Measurements from ENCODE around the gene PIGT.

PIGT gene

GRCh38 chr20:45402946-45403345 lies 13.0 kb upstream of the PIGT start:
- no peak for DNase-seq

DNA sequence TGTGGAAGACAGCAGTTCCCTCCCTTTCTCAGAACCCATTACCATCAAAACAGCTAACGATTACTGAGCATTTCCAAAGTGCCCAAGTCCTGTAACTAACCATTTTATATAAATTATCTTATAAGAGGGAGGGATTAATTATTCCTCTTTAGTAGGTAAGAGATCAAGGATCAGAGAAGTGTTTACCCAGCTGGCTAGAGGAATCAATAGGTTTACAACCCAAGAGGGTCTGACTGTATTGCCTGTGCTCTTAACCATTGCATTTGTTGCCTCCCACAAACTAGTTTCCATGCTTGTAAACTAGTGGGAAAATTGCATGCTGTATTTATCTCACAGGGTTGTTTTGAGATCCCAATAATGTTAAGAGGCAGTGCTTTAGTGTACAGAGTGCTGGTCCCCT lies 11.5 kb upstream of the PIGT start:
- no peak for DNase-seq

DNA sequence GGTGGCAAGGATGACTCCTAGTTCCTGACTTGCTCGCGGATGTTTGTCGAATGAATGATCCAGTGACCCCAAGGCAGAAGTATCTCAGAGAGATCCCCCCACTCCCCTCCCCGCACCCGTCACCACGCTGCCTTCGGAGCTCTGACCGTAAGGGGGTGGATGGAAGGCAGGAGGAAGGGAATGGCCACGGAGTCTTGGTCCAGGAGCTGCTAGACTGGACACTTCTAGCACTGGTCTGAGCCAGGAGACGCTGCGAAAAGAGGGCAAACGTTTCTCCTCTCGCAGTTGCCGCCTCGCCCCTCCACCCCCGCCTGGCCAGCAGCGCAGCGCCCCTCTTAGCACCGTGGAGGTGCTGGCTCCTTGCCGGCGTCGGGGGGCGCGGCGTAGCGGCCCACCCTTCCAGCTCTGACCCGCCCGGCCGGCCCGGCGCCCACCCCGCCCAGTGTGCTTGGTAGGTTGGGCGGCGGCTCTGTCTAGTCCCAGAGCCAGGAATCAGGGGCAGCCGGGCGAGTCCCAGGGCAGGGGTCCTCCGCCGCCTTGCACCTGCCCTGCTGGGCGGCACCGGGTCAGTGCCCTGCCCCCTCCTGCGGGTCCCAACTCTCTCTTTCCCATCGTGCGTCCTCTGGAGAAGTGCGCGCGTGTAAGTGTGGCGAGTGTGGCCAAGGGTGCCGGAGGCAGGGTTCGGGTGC lies 10.2 kb upstream of the PIGT start:
- no peak for DNase-seq

DNA sequence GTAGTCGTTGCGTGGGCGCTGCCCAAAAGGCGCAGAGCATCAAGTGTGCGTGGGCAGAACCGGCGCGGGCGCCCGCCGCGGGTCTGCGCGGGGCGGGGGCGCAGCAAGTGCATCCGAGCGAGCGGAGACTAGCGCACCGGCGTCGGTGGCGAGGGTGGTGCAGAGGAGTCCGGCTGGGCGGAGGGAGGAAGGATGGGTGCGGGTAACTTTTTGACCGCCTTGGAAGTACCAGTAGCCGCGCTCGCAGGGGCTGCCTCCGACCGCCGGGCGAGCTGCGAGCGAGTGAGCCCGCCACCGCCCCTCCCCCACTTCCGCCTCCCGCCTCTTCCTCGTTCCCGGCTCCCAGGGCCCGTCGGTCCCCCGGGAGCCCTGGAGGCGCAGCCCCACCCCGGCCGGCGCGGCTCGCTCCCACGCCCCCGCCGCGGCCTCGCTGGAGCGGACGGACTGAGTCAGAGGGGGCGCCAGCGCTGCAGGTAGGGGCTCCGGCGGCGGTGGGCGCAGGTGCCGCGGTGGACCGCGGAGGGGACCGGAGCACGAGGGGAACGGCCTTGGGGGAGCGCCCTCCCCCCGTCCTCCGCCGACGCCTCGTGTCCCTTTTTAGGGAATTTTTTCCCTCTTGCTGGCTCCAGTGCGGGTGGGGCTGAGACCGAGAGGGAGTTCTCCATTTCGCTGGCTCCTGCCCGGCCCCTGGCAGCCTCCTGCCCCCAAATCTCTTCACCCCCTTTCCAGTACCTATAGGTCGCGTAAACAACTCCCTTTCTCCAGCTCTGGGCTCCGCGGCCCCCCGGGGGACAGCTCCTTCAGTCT lies 9.5 kb upstream of the PIGT start:
- peak; percentile 55 for DNase-seq

DNA sequence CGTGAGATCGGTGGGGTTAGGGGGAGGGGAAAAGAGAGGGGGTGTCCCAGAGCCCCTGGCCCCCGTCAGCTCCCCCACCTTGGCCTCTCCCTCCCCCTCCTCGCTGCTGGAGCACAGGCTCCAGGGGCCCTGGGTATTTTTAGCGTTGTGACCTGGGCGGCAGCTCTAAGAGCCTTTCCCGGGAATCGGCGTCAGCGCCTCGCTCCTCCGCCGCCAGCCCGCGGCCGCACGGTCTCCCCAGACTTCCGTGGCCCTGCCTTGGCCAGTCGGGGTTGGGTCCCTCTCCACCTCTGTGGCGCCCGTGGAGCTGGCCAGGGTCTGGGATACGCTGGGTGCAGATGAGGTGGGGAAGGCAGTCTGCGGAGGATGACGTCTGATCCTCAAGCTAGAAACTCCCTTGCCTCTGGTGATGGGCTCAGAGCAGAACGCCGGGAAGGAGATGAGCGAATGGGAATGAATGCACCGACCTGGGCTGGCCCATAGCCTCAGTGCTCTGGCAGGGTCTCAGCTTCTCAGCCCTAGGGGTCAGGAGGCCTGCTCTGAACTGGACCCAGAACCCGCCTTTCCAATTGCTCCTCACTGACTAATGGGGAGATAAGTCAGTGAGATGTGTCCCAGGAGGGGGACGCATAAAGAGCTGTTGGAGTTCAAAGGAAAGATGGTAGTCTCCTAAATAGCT lies 8.7 kb upstream of the PIGT start:
- no peak for DNase-seq

DNA sequence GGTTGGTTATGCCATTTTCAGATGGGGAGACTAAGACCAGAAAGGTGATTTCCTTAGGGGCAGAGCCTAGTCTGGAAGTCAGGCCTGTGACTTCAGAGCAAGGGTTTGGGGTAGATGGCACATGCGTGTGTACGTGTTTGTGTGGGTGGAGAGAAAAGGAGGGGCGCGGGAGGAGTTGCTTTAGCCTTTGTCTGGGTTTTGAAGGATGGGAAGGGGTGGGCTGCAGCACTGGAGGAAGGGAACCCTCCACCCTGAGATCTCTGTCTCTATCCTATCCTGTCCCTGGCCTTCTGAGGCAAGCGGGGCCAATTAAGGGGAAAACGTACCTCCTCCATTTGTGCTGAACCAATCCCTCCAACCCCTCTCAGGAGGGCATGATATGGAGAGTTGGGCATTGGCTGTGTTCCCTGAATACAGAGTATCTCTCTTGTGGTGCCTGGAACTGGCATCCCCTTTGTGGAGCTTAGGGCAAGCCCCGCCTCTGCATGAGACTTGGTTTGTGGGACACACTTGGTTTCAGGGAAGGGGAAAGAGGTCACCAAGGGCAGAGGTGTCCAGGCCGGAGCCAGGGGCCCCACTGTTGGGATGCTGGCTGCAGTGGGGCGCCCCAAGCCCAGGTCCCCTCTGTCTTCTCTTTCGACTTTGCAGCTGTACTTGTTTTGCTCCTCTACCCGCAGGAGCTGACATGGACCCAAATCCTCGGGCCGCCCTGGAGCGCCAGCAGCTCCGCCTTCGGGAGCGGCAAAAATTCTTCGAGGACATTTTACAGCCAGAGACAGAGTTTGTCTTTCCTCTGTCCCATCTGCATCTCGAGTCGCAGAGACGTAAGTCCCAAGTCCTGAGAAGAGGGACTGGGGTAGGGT lies 7.9 kb upstream of the PIGT start, which contains the start of gene DBNDD2:
DBNDD2 (plus strand) TSS at position 507 of the 863 bp plus-strand sequence; CDS start at position 686, 179 bp downstream.
- DNase-seq, result no peak

GRCh38 chr20:45408646-45409213 lies 7.2 kb upstream of the PIGT start:
- DNase-seq, result no peak

DNA sequence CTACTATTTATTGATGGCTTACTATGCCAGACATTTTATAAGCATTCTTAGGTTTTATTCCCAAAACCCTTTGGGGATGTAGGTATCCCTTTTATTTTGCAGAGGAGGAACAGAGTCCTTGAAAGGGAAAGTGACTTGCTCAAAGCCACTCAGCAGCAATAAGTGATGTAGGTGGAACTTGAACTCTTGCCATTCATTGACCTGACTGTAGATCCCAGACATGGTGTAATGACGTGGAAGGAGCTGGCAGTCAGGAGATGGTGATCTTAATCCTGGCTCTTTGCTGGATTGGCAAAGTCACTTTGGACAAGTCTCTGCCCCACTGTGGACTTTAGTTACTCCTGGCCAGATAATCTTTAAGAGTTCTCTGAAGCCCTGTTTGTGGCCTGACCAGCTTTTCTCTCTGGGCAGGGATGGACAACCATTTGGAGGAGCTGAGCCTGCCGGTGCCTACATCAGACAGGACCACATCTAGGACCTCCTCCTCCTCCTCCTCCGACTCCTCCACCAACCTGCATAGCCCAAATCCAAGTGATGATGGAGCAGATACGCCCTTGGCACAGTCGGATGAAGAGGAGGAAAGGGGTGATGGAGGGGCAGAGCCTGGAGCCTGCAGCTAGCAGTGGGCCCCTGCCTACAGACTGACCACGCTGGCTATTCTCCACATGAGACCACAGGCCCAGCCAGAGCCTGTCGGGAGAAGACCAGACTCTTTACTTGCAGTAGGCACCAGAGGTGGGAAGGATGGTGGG lies 6.2 kb upstream of the PIGT start:
- no peak for DNase-seq

- no peak for DNase-seq
Measured at GRCh38 chr20:45410887-45411286, 5.1 kb upstream of the PIGT start.

DNA sequence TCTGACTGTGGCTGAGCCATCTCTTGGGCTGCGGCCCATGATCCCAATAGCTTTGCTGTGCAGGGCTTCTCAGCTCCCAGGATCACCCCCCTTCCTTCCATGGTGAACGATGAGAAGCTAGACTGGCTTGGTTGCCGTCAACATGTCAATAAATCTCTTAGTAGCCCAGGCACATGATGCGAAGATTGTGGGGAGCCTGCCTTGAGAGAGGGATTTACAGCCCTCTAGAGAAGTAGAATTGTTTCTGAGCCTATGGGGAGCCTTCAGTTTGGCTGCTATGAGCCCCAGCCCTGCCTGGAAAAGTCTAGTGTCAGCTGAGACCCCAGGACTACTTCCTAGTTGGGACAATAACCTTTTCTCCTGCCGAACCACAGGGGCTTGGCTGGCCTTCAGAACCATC lies 3.3 kb upstream of the PIGT start:
- DNase-seq, result no peak

- DNase-seq, result no peak
Measured at GRCh38 chr20:45413479-45413878, 2.5 kb upstream of the PIGT start.

DNA sequence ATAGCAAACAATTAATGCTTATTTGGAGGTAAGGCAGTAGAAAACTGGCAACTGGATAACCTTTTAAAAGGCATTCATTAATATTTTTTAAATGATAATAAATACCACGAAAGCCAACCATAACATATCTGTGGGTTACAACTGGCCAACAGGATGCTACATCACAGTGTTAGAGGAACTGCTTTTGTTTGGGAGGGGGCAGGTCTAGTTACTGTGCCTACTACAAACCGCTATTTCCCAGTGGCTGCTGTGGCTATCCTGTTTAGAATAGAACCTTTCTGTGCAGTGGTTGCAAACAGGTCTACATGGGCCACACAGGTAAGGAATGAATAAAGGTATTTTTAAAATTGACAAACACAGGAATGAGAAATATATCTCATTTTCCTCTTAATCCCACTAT lies 976 bp downstream of the PIGT start:
- no peak for DNase-seq

DNA sequence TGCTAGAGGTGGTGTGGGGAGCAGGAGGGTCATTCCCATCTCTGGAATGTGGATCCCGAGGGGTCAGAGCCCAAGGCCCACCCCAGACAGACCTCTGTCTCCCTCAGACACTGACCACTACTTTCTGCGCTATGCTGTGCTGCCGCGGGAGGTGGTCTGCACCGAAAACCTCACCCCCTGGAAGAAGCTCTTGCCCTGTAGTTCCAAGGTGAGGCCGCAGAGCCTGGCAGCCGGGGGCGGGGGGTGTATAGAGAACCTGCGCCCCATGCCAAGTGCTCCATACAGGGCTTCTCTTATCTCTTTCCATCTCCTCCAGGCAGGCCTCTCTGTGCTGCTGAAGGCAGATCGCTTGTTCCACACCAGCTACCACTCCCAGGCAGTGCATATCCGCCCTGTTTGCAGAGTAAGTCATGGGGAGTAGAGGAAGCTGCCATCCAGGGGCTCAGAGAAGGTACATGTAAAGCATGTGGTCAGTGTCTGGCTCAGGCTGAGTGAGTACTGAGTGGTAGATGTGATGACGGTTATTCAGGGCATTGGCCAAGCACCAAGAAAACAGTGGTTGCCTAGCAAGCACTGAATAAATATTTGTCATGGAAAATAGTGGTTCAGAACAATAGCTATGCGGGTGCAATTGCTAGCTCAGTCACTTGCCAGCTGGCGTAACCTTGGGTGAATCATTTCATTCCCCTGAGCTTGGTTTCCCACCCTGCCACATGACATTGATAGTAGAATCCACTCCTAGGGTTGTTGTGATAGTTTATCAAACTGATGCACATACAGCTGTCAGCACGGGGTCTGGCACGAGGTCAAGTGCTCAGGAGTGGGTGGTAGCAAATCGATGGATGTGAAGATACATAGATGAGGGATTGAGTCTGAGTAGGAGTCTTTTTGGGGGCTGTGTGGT lies 3.5 kb downstream of the PIGT start:
- DNase-seq, result no peak

- DNase-seq, result no peak
Measured at GRCh38 chr20:45420125-45420524, 4.2 kb downstream of the PIGT start.

DNA sequence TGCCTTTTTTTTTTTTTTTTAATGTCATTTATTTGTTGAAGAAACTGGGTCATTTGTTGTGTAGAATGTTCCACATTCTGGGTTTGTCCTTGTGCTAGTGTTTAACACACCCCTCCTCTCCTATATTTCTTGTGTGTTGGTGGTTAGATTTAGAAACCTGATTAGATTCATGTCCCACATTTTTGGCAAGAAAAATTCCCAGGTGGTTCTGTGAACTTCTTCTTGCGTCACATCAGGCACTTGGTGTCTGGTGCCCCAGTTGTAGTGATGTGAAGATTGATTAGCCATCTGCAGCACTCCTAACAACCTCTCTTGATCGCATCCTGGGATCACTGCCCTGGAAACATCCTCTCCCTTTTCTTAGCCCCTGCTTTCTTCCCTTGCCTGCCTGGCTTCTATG lies 7.8 kb downstream of the PIGT start:
- no peak for DNase-seq

- DNase-seq, result no peak
Measured at GRCh38 chr20:45425561-45425960, 9.6 kb downstream of the PIGT start.

DNA sequence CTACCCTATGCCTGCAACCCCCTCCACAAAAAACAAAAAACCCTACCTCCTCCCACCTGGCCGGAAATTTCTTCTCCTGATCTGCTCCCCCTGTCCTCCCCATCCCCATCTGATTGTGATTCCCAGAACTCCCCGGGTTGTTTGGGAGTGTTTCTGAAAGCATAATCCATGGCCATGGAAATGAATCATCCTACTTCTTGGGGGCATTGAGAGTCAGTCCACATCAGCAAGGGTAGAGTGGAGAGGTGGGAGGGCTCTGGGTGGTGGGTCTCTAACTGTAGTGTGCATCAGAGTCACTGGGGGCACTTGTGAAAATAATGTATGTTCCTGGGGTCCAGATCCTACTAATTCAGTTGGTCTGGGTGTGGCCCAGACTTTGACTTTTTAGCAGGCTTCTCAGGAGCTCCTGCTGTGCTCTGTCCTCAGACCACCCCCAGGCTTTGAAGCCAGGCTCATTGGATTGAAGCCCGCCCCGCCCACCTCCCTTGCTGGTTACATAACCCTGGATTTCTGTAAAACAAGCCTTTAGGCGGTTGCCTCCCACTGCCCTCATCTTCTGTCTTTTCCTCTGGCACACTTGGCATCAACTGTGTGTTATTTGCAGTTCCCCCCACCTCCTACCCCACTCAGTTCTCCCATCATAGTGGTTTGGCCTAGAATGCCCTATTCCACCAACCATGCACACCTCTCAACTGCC lies 10.5 kb downstream of the PIGT start:
- no peak for DNase-seq

DNA sequence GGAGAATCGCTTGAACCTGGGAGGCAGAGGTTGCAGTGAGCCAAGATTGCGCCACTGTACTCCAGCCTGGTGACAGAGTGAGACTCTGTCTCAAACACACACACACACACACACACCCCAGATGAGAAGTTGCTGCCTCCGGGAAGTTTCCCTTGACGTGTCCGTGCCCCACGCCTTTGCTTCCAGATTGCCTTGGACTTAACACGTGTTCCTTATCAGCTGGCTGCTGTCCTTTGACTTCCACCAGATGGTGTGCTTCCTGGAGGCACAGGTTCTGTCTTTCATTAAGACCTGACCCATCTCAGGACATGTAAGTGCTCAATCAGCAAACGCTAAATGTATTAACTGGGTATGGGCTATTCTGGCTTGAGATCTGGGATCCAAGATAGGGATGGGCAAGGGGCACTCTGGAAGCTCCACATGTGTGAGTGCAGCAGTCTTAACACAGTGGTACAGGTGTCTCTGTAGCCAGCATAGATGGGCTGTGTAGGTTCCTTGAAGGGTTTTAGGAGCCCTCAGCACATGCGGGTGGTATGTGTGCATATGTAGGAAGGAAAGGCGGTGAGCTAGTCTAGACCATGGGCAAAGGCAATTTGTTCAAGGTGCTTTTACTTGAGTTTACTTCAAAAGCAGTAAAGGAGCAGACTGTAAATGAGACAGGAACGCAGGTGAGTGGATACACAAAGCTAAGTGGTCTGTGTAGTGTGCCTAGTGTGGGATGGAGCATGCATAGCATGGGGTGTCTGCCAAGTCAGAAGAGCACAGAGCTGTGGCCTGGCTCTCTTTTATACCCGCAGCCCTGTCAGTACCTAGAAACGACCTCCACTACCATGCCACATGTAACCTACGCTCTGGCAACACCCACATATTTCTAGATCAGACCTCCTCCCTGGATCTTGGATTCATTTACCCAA lies 11.6 kb downstream of the PIGT start:
- DNase-seq, result no peak

DNA sequence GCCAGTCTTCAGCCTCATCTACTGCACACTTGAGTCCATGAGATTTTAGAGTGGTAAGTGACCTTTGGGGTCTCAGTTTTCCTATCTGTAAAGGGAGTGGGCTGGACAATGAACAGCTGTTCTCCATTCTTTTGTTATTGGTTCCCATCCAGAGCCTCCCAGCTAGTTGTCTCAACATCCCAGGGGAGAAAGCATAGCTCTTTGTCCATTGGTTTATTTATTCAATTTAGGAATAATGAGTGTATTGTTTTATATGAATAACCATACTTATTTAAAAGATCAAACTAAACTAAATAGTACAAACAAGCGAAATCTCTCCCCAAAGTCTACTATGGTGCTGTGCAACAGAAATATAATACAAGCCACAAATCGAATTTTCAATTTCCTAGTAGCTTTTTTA lies 13.7 kb downstream of the PIGT start:
- DNase-seq, result no peak
